Activated naive CD8-positive, alpha-beta T cell treated with anti-CD3 and anti-CD28 coated beads, Interleukin-2, amount 50 U/mL, for 24 hours (primary cell): ENCODE measurements around the gene FUOM.

Experiments
- ATAC-seq: fragments of 150-1000 bp; cut with Tn5 transposase; one replicate; pipeline ENCODE4 v1.10.0; 2021
- DNase-seq: peaks from one replicate; pipeline ENCODE4 v3.0.0; 2021
- H3K27ac Mint-ChIP-seq: one replicate; pipeline ENCODE4 v1.8.0; 2021; ENCODE audit warnings: mild to moderate bottlenecking, mixed read lengths
- H3K27me3 Mint-ChIP-seq: one replicate; pipeline ENCODE4 v1.8.0; 2021; ENCODE audit warnings: mixed read lengths
- H3K36me3 Mint-ChIP-seq: one replicate; pipeline ENCODE4 v1.8.0; 2021; ENCODE audit warnings: low read depth, mixed read lengths
- H3K4me1 Mint-ChIP-seq: one replicate; pipeline ENCODE4 v1.8.0; 2021; ENCODE audit warnings: mixed read lengths
- H3K4me3 Mint-ChIP-seq: one replicate; pipeline ENCODE4 v1.8.0; 2021; ENCODE audit warnings: mild to moderate bottlenecking, moderate library complexity, mixed read lengths
- H3K9me3 Mint-ChIP-seq: one replicate; pipeline ENCODE4 v1.8.0; 2021; ENCODE audit warnings: mixed read lengths

Gene FUOM, protein sequence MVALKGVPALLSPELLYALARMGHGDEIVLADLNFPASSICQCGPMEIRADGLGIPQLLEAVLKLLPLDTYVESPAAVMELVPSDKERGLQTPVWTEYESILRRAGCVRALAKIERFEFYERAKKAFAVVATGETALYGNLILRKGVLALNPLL

DNA sequence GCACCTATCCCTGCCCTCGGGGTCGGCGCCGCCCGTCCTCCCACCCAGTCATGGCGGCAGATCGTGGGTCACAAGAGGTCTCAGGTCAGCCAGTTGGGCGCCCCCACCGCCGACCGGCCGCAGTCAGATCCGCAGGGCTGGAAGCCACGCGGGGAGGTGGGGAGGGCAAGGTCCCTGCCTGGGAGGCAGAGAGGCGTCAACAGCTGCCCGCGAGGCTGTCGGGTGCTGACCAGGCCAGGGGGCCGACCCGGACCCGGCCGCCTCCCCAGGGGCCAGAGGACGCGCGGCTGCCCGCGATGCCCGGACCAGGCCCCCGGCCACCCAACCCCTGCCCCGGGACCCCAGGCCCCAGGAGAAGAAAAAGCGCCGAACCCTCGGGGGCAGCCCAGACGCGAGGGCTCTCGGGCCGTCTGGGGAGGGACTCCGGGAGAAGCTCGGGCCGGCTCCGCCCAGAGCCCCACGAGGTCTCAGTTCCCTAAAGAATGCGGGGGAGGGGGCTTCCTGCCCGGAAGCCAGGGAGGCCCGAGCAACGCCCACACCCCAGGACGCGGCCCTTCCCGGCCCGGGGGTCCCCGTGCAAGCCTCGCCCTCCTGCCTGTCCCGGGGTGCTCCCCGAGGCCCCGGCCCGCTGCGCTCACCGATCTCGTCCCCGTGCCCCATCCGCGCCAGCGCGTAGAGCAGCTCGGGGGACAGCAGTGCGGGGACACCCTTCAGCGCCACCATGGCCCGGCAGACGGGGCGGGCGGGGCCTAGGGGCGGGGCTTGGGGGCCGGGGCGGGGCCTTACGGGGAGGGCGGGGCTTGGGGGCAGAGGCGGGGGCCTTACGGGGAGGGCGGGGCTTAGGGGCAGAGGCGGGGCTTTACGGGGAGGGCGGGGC lies at the start of gene FUOM:
Gene FUOM, minus strand, starts transcription at position 735 of the 877 bp plus-strand sequence. Its CDS starts 12 bp downstream, at position 723.
- Mint-ChIP-seq H3K4me3 (peak within 1 kb of the TSS; percentile 78), H3K4me1 (peaks cover 13% of the 10 kb centered on the region), H3K36me3 (peaks cover 6% of the 10 kb centered on the region), H3K27ac (peak within 1 kb of the TSS; percentile 39), H3K27me3 (no peaks in the 10 kb centered on the region), H3K9me3 (no peaks in the 10 kb centered on the region)
- ATAC-seq (peak; percentile 85), DNase-seq (peak; percentile 77)

DNA sequence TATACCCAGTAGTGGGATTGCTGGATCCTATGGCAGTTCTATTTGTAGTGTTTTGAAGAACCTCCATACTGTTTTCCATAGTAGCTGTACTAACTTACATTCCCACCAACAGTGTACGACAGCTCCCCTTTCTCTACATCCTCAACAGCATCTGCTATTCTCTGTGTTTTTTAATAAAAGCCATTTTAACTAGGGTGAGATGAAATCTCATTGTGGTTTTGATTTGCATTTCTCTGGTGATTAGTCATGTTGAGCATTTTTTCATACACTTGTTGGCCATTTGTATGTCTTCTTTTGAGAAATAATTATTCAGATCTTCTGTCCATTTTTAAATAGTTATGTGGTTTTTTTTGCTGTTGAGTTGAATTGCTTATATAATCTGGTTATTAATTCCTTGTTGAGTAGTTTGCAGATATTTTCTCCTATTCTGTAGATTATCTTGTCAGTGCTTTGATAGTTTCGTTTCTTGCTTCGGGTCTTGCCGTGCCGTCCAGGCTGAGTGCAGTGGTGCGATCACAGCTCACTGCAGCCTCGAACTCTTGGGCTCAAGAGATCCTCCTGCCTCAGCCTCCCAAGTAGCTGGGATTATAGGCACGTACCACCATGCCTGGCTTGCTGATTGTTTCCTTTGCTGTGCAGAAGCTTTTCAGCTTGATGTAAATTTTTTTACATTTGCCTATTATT lies 48.2 kb upstream of the FUOM start:
- H3K27me3 Mint-ChIP-seq, result no peaks in the 10 kb centered on the region
- H3K4me1 Mint-ChIP-seq, result peaks cover 48% of the 10 kb centered on the region
- DNase-seq (no peak), ATAC-seq (peak; percentile 66)
- peak overlapping the region; percentile 59 for H3K27ac Mint-ChIP-seq
- H3K4me3 Mint-ChIP-seq, result no peak overlapping the region
- H3K36me3 Mint-ChIP-seq, result peaks cover 72% of the 10 kb centered on the region
- H3K9me3 Mint-ChIP-seq, result peaks cover 3% of the 10 kb centered on the region

DNA sequence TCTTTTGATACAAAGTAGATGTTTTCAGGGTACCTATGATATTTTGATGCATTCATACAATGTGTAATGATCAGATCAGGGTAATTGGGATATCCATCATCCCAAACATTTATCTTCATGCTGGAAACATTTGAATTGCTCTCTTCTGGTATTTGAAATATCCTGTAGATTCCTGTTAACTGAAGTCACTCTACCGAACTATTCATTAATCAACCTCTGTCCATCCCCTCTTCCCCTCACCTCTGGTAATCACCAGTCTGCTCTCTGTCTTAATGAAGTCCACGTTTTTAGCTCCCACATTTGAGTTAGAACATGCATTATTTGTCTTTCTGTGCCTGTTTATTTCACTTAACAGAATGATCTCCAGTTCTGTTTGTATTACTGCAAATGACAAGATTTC lies 47.5 kb upstream of the FUOM start:
- H3K4me3 Mint-ChIP-seq, result no peak overlapping the region
- DNase-seq (no peak), ATAC-seq (no peak)
- peaks cover 55% of the 10 kb centered on the region for H3K4me1 Mint-ChIP-seq
- no peaks in the 10 kb centered on the region for H3K9me3 Mint-ChIP-seq
- no peaks in the 10 kb centered on the region for H3K27me3 Mint-ChIP-seq
- peaks cover 68% of the 10 kb centered on the region for H3K36me3 Mint-ChIP-seq
- no peak overlapping the region for H3K27ac Mint-ChIP-seq

DNA sequence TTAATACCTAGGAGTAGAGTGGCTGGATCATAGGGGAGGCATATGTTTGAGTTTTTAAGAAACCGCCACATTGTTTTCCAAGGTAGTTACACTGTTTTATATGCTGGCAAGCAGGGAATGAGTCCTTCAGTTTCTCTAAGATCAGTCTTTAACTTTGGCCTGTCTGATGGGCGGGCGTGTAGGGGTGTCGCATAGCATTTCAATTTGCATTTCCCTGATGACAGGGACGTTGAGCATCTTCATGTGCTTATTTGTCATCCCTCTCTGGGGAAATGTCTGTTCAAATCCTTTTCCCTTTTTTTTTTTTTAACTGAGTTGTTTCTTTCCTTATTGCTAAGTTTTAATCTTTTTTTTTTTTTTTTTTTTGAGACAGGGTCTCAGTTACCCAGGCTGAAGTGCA lies 46.0 kb upstream of the FUOM start:
- Mint-ChIP-seq H3K4me3 (no peak overlapping the region), H3K27me3 (no peaks in the 10 kb centered on the region), H3K36me3 (peaks cover 55% of the 10 kb centered on the region), H3K9me3 (no peaks in the 10 kb centered on the region), H3K4me1 (peaks cover 61% of the 10 kb centered on the region), H3K27ac (no peak overlapping the region)
- DNase-seq (no peak), ATAC-seq (no peak)

DNA sequence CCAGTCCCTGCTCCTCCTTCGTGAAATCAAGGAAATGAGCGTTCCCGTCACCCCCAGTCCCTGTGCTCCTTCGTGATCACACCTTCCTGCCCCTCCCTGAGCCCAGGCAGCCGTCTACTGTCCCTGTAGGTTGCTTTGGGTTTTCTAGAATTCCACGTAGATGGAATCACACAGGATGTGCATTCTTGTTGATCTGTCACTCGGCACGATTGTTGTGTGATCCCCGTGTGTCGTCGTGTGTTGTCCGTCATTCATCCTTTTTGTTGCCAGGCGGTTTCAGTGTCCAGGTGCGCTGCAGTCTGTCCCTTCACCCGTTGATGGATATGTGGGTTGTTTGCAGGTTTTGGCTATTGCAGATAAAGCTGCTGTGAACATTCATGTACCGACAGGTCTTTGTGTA lies 45.5 kb upstream of the FUOM start:
- H3K4me3 Mint-ChIP-seq, result no peak overlapping the region
- peaks cover 61% of the 10 kb centered on the region for H3K4me1 Mint-ChIP-seq
- H3K9me3 Mint-ChIP-seq, result no peaks in the 10 kb centered on the region
- H3K36me3 Mint-ChIP-seq, result peaks cover 50% of the 10 kb centered on the region
- ATAC-seq (no peak), DNase-seq (no peak)
- H3K27me3 Mint-ChIP-seq, result no peaks in the 10 kb centered on the region
- no peak overlapping the region for H3K27ac Mint-ChIP-seq

DNA sequence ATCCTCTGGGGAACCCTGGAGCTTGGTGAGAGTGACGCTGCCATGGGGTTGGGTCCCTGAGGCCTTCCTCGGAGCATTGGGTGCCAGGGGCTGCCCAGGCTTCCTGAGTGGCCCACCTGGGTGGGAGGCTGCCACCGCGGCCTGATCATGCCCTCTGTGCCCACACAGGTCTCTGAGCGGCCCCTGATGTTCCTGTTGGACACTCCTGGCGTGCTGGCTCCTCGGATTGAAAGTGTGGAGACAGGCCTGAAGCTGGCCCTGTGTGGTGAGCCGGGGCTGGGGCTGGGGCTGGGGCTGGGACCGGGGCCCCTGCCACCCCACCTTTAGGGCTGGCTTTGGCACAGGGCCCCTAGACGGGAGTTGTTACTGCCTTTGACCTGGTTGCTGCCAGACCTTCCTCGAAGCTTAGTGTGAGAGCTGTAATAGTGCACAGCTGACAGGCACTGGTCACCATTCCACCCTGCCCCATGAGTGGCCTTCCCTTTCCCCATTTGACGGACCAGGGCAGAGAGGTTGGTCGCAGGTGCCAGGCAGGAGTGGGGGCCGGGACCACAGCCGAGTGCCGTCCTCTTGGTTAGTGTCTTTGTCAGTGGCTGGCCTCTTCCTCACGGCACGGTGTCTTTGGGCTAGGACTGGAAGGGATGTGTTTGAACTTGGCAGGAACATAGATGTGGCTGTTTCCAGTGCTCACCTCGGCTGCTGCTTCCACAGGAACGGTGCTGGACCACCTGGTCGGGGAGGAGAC lies 44.3 kb upstream of the FUOM start:
- peaks cover 56% of the 10 kb centered on the region for H3K4me1 Mint-ChIP-seq
- no peak overlapping the region for H3K4me3 Mint-ChIP-seq
- no peak for DNase-seq
- H3K27me3 Mint-ChIP-seq, result no peaks in the 10 kb centered on the region
- H3K36me3 Mint-ChIP-seq, result peaks cover 51% of the 10 kb centered on the region
- ATAC-seq, result no peak
- no peak overlapping the region for H3K27ac Mint-ChIP-seq
- no peaks in the 10 kb centered on the region for H3K9me3 Mint-ChIP-seq

DNA sequence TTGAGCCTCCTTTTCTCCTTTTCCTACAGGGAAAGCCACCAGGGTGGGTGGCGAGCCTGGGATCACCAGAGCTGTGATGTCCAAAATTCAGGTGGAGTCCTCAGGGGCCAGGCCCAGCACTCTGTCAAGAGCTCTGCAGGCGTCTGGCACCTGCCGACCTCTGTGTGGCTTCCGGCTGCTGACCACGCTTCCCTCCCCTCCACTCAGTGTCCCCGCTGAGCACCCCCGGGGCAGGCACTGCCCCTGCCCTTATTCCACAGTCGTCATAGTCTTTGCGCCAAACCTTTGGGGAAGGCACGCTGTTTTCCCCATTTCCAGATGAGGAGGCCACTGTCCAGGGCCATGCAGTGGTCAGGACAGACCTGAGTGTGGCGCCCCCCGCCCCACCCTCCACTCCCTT lies 43.7 kb upstream of the FUOM start:
- H3K9me3 Mint-ChIP-seq, result no peaks in the 10 kb centered on the region
- H3K4me3 Mint-ChIP-seq, result no peak overlapping the region
- no peak for DNase-seq
- H3K27me3 Mint-ChIP-seq, result no peaks in the 10 kb centered on the region
- no peak for ATAC-seq
- H3K4me1 Mint-ChIP-seq, result peaks cover 52% of the 10 kb centered on the region
- H3K27ac Mint-ChIP-seq, result peak overlapping the region; percentile 82
- peaks cover 52% of the 10 kb centered on the region for H3K36me3 Mint-ChIP-seq

DNA sequence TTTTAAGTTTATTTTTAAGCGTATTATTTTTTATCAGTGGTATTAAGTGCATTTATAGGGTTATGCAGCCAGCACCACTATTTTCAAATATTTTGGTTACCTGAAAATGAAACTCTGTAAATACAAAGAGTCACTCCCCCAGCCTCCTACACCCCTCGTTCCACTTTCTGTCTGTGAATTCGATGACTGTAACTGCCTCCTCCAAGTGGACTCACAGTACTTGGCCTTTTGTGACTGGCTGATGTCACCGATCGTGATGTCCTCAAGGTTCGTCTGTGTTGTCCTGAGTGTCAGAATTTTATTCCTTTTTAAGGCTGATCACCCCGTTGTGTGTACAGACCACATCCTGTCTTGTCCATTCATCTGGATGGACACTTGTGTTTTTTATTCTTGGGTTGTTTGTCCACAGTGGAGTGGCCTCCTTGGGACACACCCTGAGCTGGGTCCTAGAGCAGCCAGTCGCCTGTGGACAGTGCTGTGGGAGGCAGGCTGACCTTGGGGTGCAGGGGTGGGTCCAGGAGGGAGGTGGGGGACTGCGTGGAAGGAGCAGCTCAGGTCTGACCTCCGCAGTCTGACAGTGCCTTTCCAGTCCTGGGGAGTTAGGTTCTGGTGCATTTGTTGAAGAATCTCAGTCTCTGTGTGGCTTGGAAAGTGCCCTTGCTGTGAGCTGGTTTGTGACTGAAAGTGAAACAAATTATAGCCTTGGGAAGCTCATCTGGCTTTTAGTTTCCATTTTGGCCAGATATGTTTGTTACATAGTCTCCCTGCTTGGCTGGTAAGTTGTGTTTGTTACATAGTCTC lies 43.0 kb upstream of the FUOM start:
- ATAC-seq, result peak; percentile 48
- peaks cover 46% of the 10 kb centered on the region for H3K4me1 Mint-ChIP-seq

DNA sequence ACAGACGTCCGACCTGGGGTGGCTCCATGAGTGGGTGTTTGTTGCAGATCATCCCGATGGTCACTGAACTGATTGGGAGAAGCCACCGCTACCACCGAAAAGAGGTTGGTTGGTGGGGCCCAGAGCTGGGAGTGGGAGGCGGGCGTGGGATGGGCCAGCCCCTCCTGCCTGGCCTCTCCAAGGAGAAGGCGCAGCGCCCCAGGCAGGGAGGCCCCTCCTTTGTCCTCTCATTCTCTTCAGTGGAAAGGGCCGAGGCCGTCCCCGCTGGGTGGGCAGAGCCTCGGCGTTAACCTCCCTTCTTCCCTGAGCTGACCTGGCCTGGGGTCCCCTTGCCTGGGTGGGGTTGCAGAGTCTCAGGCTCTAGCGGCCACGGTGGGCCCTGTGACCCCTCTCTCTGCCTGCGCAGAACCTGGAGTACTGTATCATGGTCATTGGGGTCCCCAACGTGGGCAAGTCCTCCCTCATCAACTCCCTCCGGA lies 41.3 kb upstream of the FUOM start:
- DNase-seq (no peak), ATAC-seq (no peak)
- Mint-ChIP-seq H3K27ac (no peak overlapping the region), H3K9me3 (no peaks in the 10 kb centered on the region), H3K4me3 (no peak overlapping the region), H3K36me3 (peaks cover 47% of the 10 kb centered on the region), H3K27me3 (no peaks in the 10 kb centered on the region), H3K4me1 (peaks cover 43% of the 10 kb centered on the region)

More for the DNA sequence above, 43.0 kb upstream of the FUOM start:
- Mint-ChIP-seq H3K9me3 (no peaks in the 10 kb centered on the region), H3K4me3 (peak overlapping the region; percentile 33), H3K27me3 (no peaks in the 10 kb centered on the region), H3K27ac (peak overlapping the region; percentile 82), H3K36me3 (peaks cover 50% of the 10 kb centered on the region)
- no peak for DNase-seq

DNA sequence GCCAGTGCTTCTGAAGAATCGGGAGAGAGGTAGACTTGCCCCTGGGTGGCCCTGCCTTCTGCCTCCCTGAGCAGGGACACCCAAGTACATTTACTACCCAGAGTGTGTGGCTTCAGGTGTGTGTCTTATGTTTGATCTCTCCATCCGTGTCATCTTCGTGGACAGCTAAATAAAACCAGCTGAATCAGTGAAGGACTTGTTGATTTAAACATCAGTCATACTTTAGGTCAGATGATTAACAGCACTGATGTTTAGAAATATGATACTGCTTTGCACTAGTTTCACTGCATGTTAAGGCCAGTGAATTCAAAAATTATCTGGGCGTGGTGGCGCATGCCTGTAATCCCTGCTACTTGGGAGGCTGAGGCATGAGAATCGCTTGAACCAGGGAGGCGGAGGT lies 40.1 kb upstream of the FUOM start:
- Mint-ChIP-seq H3K4me3 (no peak overlapping the region), H3K4me1 (peaks cover 46% of the 10 kb centered on the region), H3K9me3 (no peaks in the 10 kb centered on the region), H3K27me3 (no peaks in the 10 kb centered on the region), H3K27ac (peak overlapping the region; percentile 1), H3K36me3 (peaks cover 43% of the 10 kb centered on the region)
- ATAC-seq, result no peak
- DNase-seq, result no peak

DNA sequence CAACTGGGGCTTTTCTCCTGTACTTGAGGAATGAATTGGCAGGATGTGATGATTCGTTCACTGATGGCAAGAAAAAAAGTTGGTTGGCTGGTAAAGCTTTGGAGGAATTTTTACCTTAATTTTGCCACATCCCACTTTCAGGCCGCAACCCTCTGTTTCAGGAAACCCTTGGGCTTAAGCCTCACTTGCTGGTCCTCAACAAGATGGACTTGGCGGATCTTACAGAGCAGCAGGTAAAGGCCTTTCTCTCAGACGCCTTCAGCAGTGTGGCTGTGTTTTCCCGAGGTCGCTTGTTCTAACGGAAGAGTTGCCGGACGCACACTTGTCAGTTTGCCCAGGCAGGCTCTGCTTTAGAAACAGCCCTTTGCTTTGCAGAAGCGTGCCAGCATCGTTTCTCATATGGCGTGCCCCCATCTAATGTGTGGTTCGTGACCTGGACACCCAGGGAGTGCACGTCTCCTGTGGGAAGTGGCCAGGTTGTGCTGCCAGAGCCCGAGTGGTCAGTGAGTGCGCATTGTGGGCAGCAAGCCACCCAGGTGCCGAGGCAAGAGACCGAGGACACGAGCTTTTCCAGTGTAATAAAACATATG lies 38.3 kb upstream of the FUOM start:
- DNase-seq, result no peak
- Mint-ChIP-seq H3K36me3 (peaks cover 31% of the 10 kb centered on the region), H3K9me3 (no peaks in the 10 kb centered on the region), H3K27me3 (no peaks in the 10 kb centered on the region), H3K27ac (peak overlapping the region; percentile 5), H3K4me1 (peaks cover 50% of the 10 kb centered on the region), H3K4me3 (peak overlapping the region; percentile 96)
- no peak for ATAC-seq

DNA sequence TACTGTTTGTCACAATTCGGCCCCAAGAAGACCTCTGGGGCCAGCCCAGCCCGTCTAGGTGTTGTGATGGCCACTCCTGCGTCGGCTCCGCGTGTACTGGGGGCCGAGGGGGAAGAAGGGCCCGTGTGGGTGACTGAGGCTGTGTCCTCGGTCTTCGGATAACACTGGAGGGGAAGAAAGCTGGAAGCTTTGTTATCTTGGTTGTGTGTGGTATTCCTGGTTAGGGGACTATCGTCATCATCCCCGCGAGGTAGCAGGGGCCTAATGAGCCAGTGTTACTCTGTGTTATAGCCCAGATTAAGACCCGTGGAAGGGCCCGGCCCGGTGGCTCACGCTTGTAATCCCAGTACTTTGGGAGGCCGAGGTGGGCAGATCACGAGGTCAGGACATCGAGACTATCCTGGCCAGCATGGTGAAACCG lies 37.0 kb upstream of the FUOM start:
- H3K36me3 Mint-ChIP-seq, result peaks cover 26% of the 10 kb centered on the region
- peak overlapping the region; percentile 96 for H3K4me3 Mint-ChIP-seq
- no peaks in the 10 kb centered on the region for H3K27me3 Mint-ChIP-seq
- H3K9me3 Mint-ChIP-seq, result no peaks in the 10 kb centered on the region
- H3K27ac Mint-ChIP-seq, result peak overlapping the region; percentile 93
- peaks cover 50% of the 10 kb centered on the region for H3K4me1 Mint-ChIP-seq
- ATAC-seq (no peak), DNase-seq (no peak)

DNA sequence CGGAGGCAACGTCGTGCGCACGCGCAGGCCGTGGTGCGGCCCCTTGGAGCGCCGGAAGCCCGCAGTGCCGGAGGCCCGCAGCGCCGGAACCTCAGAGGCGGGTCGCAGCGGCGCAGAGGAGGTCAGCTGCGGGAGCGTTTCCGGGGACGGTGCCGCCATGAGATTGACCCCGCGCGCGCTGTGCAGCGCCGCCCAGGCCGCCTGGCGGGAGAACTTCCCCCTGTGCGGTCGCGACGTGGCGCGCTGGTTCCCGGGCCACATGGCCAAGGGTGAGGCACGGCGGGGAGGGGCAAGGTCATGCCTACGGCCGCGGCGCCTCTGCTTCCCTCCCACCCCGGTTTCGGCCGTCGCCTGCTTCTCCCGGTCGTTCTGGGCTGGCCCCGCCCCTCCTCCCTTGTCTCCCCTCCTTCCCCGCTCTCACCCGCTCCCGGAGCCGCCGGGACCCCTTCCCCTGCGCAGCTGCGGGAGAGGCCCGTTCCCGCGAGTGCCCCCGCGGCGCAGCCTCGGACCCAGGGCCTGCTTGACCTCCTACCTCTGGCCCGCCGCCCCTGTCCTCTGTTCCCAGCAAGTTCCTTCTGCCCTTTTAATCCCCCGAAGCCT lies 36.3 kb upstream of the FUOM start, which contains the start of gene MTG1:
Gene MTG1, plus strand, starts transcription at position 94 of the 600 bp plus-strand sequence. Its CDS starts 64 bp downstream, at position 158.
- Mint-ChIP-seq H3K27me3 (no peaks in the 10 kb centered on the region), H3K36me3 (peaks cover 26% of the 10 kb centered on the region), H3K27ac (peak within 1 kb of the TSS; percentile 93), H3K4me3 (peak within 1 kb of the TSS; percentile 96), H3K4me1 (peaks cover 51% of the 10 kb centered on the region), H3K9me3 (no peaks in the 10 kb centered on the region)
- peak; percentile 98 for DNase-seq
- ATAC-seq, result peak; percentile 77
